ENCODE data around the gene SPG21. TPM values are rescaled to one million over a fixed set of nuclear protein-coding genes. Genes with fewer than 3 reads are reported as not detected.

SPG21 gene
- total and polyA plus RNA-seq, 2 of the 8 experiments (the other 6 are each of a cell fraction or from before 2014, with no cell fraction given), result 67.3 to 72.7 TPM

GRCh38 chr15:65038836-65039235 is 49.1 kb upstream of the SPG21 start:
- no peak overlapping the region for H2AK5ac ChIP-seq (ENCODE audit: low read depth, low read length)
- no peak overlapping the region for H3K18ac ChIP-seq (ENCODE audit: extremely low read depth, low read length)
- H2AFZ ChIP-seq (ENCODE audit: low read length), result no peak overlapping the region
- no peaks in the 10 kb centered on the region for H3K23me2 ChIP-seq (ENCODE audit: low read depth, low read length)
- no peak overlapping the region for H2BK12ac ChIP-seq (ENCODE audit: low read depth, low read length)
- no peaks in the 10 kb centered on the region for H3K4me1 ChIP-seq (replicated peaks in 1 of 4; ENCODE audit: control insufficient read depth in 3 of 4, insufficient read depth in 4 of 4, low read length in 3 of 4)
- ChIA-PET CTCF (ENCODE audit: partially characterized antibody) (interaction anchor here (0.9 to 33.2 kb wide), 5 partner anchors 9 to 63 kb away, joined by 3 to 1213 read pairs (median 5); partner anchors contain the start of genes KBTBD13 and RASL12), POLR2A (ENCODE audit: partially characterized antibody) (interaction anchor here (1.5 kb wide), 1 partner anchor 9 kb away, joined by 3 read pairs; no protein-coding TSS in a partner anchor)
- H2BK15ac ChIP-seq (ENCODE audit: low read length), result no peak overlapping the region
- no peak overlapping the region for H3K4me2 ChIP-seq (ENCODE audit: insufficient read depth in 1 of 2, low read depth in 2 of 2, low read length in 2 of 2)
- H4K20me1 ChIP-seq (replicated peaks in 1 of 2; ENCODE audit: control insufficient read depth in 1 of 2, insufficient read depth in 2 of 2, low read length in 2 of 2), result no peaks in the 10 kb centered on the region
- H2BK20ac ChIP-seq (ENCODE audit: low read length), result no peak overlapping the region
- H3K79me2 ChIP-seq (ENCODE audit: control insufficient read depth in 1 of 2, insufficient read depth in 2 of 2, low read length in 2 of 2), result no peaks in the 10 kb centered on the region
- no peak overlapping the region for H3K56ac ChIP-seq (replicated peaks; ENCODE audit: insufficient read length, low read depth, low read length)
- H3K79me1 ChIP-seq (ENCODE audit: low read depth, low read length), result no peaks in the 10 kb centered on the region
- no peak for DNase-seq (ENCODE audit: low read depth in 1 of 2, low spot score in 2 of 2)
- no peak overlapping the region for H4K5ac ChIP-seq (ENCODE audit: insufficient read length, low read depth, low read length)
- H4K91ac ChIP-seq (replicated peaks; ENCODE audit: insufficient read length, low read length), result no peak overlapping the region
- H3K4me3 ChIP-seq (ENCODE audit: extremely low read depth in 1 of 4, insufficient read depth in 2 of 4, low read depth in 3 of 4, low read length in 4 of 4), result no peak overlapping the region
- H3K4ac ChIP-seq (replicated peaks; ENCODE audit: insufficient read length, low read depth, low read length), result no peak overlapping the region
- 92% methylated on average over 5 of the region's 5 CpGs; no CpG with 5 or more reads in 1 of the 2 experiments for WGBS, 2 experiments (ENCODE audit: extremely low coverage in 1 of 2, insufficient coverage in 1 of 2, insufficient read length in 1 of 2, insufficient replicate concordance in 2 of 2, low coverage in 1 of 2, low lambda C conversion rate in 2 of 2, missing lambda C conversion rate in 1 of 2)
- H2BK120ac ChIP-seq (replicated peaks; ENCODE audit: low read depth, low read length), result no peak overlapping the region
- no peak for FAIRE-seq
- peak overlapping the region; percentile 52 for H3K23ac ChIP-seq (ENCODE audit: insufficient read length)
- no peak overlapping the region for H4K8ac ChIP-seq (ENCODE audit: extremely low read depth, insufficient read depth, low read length)
- H3K9me3 ChIP-seq (ENCODE audit: insufficient read depth in 2 of 2, low read depth in 1 of 2, low read length in 1 of 2), result no peaks in the 10 kb centered on the region
- H3K27ac ChIP-seq (ENCODE audit: low read depth, low read length), result no peak overlapping the region
- H3K9ac ChIP-seq (replicated peaks in 1 of 4; ENCODE audit: extremely low read depth in 1 of 4, low read depth in 3 of 4, low read length in 3 of 4), result no peak overlapping the region
- H3K27me3 ChIP-seq (replicated peaks in 1 of 4; ENCODE audit: control insufficient read depth in 3 of 4, extremely low read depth in 1 of 4, insufficient read depth in 3 of 4, low read length in 3 of 4), result no peaks in the 10 kb centered on the region
- H2BK5ac ChIP-seq (ENCODE audit: low read depth, low read length), result no peak overlapping the region
- no peak overlapping the region for H3K14ac ChIP-seq (ENCODE audit: insufficient read length)
- no peaks in the 10 kb centered on the region for H3K36me3 ChIP-seq (ENCODE audit: control insufficient read depth in 2 of 4, insufficient read depth in 4 of 4, low read length in 3 of 4)
- no peak for TF ChIP-seq POLR2AphosphoS5 (IDR thresholded peaks at IDR 0.05; ENCODE audit: low read depth, low read length)
- TF ChIP-seq MAFK (IDR thresholded peaks at IDR 0.05; ENCODE audit: low read depth, low read length), result no peak
- TF ChIP-seq CTCF (IDR thresholded peaks at IDR 0.05; ENCODE audit: control extremely low read depth in 1 of 3, insufficient read depth in 1 of 3, low read depth in 1 of 3, low read length in 3 of 3), result no peak
- TF ChIP-seq HDAC2 (IDR thresholded peaks at IDR 0.05; ENCODE audit: borderline replicate concordance in 1 of 2, low read depth in 2 of 2, low read length in 2 of 2), result no peak
- no peak for TF ChIP-seq YY1 (IDR thresholded peaks at IDR 0.05; ENCODE audit: low read depth, low read length)

Data from H1 (cell line).